Endothelial cell of umbilical vein (primary cell): Measurements from ENCODE around the gene ANKLE2. TPM values are rescaled to one million over a fixed set of nuclear protein-coding genes. Genes with fewer than 3 reads are reported as not detected.

Source experiments
- BruUV-seq: library from RNA; stranded (reverse); fragments of 400-500 nt; replicated peaks from 2 replicates; lab custom pipeline; 2021; lab: Mats Ljungman, UMichigan
- CTCF ChIA-PET: fragments of 300-600, 350-600 bp; sonication (Branson Sonifier 250); formaldehyde crosslinking; loops from one replicate; lab custom pipeline; 2021; ENCODE audit warnings: antibody characterized with exemption, inconsistent platforms; lab: Charles Lee
- POLR2A ChIA-PET: fragments of 300-600, 350-600 bp; sonication (Branson Sonifier 250); formaldehyde crosslinking; loops from one replicate; lab custom pipeline; 2021; ENCODE audit warnings: antibody characterized with exemption, inconsistent platforms; lab: Charles Lee
- DNase-seq: peaks from one replicate; pipeline ENCODE4 v3.0.0-alpha.2; 2011; ENCODE audit warnings: low read depth, low spot score
- FAIRE-seq: peaks from 2 replicates; lab custom pipeline; 2011; peaks lifted over from hg19 to GRCh38; lab: Jason Lieb, UNC
- H2AFZ ChIP-seq: 2 replicates; pipeline ENCODE4 v1.6.0; 2012; ENCODE audit warnings: low read depth, low read length, control low read depth, inconsistent platforms
- H3K27ac ChIP-seq: 2 replicates; pipeline ENCODE4 v1.5.1; 2011; ENCODE audit warnings: low read depth, mild to moderate bottlenecking, control low read depth, low read length, moderate library complexity; ENCODE audit not compliant: insufficient read depth
- H3K27me3 ChIP-seq, 2 experiments: 2 replicates each; pipeline versions ENCODE4 v1.6.0 to v1.6.1; 2011; ENCODE audit warnings: low read length in 2 of 2, mixed read lengths in 1 of 2; ENCODE audit not compliant: control insufficient read depth in 2 of 2, insufficient read depth in 2 of 2
- H3K36me3 ChIP-seq, 2 experiments: 2 replicates in 1 of 2; 3 replicates in 1 of 2; pipeline ENCODE4 v1.5.1; 2011; ENCODE audit warnings: low read length in 2 of 2, mild to moderate bottlenecking in 1 of 2, moderate library complexity in 1 of 2; ENCODE audit not compliant: control insufficient read depth in 2 of 2, insufficient read depth in 2 of 2; ENCODE audit errors: extremely low read depth in 1 of 2
- H3K4me1 ChIP-seq: 3 replicates; pipeline ENCODE4 v1.5.1; 2011; ENCODE audit warnings: mild to moderate bottlenecking, low read length; ENCODE audit not compliant: control insufficient read depth, insufficient read depth; ENCODE audit errors: extremely low read depth
- H3K4me2 ChIP-seq: 2 replicates; pipeline ENCODE4 v1.6.1; 2011; ENCODE audit warnings: low read length, control low read depth, mixed read lengths; ENCODE audit not compliant: insufficient read depth
- H3K4me3 ChIP-seq, 3 experiments: fragments of 200-600 bp in 1 of 3; sonication (generic), shearing (Covaris generic) in 1 of 3; replicated peaks in 1 of 3; 2 replicates each; pipeline ENCODE4 v1.5.1; 2011 to 2016; ENCODE audit warnings: control low read depth in 3 of 3, low read length in 3 of 3, mild to moderate bottlenecking in 2 of 3, inconsistent platforms in 1 of 3, low read depth in 1 of 3, moderate library complexity in 1 of 3; ENCODE audit not compliant: insufficient read depth in 1 of 3
- H3K79me2 ChIP-seq: 2 replicates; pipeline ENCODE4 v1.6.0; 2012; ENCODE audit warnings: low read length, inconsistent platforms; ENCODE audit not compliant: control insufficient read depth, insufficient read depth
- H3K9ac ChIP-seq: replicated peaks from 2 replicates; pipeline ENCODE3; 2011; ENCODE audit warnings: low read length, control low read depth; ENCODE audit not compliant: insufficient read depth; ENCODE audit errors: extremely low read depth
- H3K9me1 ChIP-seq: replicated peaks from 3 replicates; pipeline ENCODE4 v1.6.0; 2011; ENCODE audit warnings: mild to moderate bottlenecking, low read length; ENCODE audit not compliant: control insufficient read depth, insufficient read depth; ENCODE audit errors: extremely low read depth
- H3K9me3 ChIP-seq: replicated peaks from 2 replicates; pipeline ENCODE4 v1.5.1; 2012; ENCODE audit warnings: low read length, inconsistent platforms; ENCODE audit not compliant: control insufficient read depth, insufficient read depth
- H4K20me1 ChIP-seq: replicated peaks from 2 replicates; pipeline ENCODE3; 2011; ENCODE audit warnings: mild to moderate bottlenecking, low read length; ENCODE audit not compliant: control insufficient read depth, insufficient read depth; ENCODE audit errors: extremely low read depth
- CTCF ChIP-seq, 2 donors: IDR thresholded peaks; 1 replicate in 1 of 2; 2 replicates in 1 of 2; pipeline ENCODE4 v1.5.1; 2011; ENCODE audit warnings: low read length in 2 of 2, mild to moderate bottlenecking in 2 of 2, moderate library complexity in 2 of 2, control low read depth in 1 of 2, inconsistent platforms in 1 of 2, low read depth in 1 of 2; ENCODE audit not compliant: insufficient read depth in 1 of 2; ENCODE audit errors: extremely low read depth in 1 of 2
- EZH2 ChIP-seq: IDR thresholded peaks from 2 replicates; pipeline ENCODE4 v1.6.1; 2012; ENCODE audit warnings: borderline replicate concordance, low read depth, mild to moderate bottlenecking, moderate library complexity, low read length, inconsistent platforms; ENCODE audit not compliant: severe bottlenecking
- FOS ChIP-seq: IDR thresholded peaks from 2 replicates; pipeline ENCODE4 v1.6.1; 2011; ENCODE audit warnings: mild to moderate bottlenecking, low read length, moderate library complexity, borderline replicate concordance; ENCODE audit not compliant: insufficient read depth
- GATA2 ChIP-seq: IDR thresholded peaks from 2 replicates; pipeline ENCODE4 v1.7.0; 2011; ENCODE audit warnings: low read depth, mild to moderate bottlenecking, moderate library complexity, mixed read lengths, low read length; ENCODE audit not compliant: insufficient read length, insufficient read depth
- JUN ChIP-seq: IDR thresholded peaks from 2 replicates; pipeline ENCODE4 v1.6.1; 2011; ENCODE audit warnings: borderline replicate concordance, low read depth; ENCODE audit not compliant: insufficient read length, insufficient read depth
- MYC ChIP-seq: IDR thresholded peaks from one replicate; pipeline ENCODE4 v1.6.1; 2011; ENCODE audit warnings: mild to moderate bottlenecking, low read depth, low read length
- POLR2A ChIP-seq: IDR thresholded peaks from 2 replicates; pipeline ENCODE4 v1.6.1; 2012; ENCODE audit warnings: low read depth, mild to moderate bottlenecking, control low read depth, low read length
- POLR2AphosphoS5 ChIP-seq: IDR thresholded peaks from 2 replicates; pipeline ENCODE4 v1.6.1; 2012; ENCODE audit warnings: low read depth, mild to moderate bottlenecking, control low read depth, low read length, moderate library complexity; ENCODE audit not compliant: insufficient read depth
- dilution Hi-C: fragments of 300-500 bp; cut with MboI; formaldehyde crosslinking; loops from one replicate; pipeline ENCODE4 v1.15.0; 2019; ENCODE audit warnings: low sequenced_read_pairs; ENCODE audit not compliant: extremely low pct_ligation_motif_present
- intact Hi-C: fragments of 100-400 bp; cut with micrococcal nuclease; formaldehyde crosslinking; loops from one replicate; pipeline ENCODE4 v1.10.0; 2022
- polyA plus RNA-seq, 4 experiments: library from polyadenylated mRNA; depleted of rRNA in 3 of 4; stranded (reverse) in 3 of 4; unstranded in 1 of 4; fragments of >200 nt; gene quantifications; 2 replicates each; pipeline versions ENCODE4 v1.2.1 to v1.2.3, GENCODE V29; 2011 to 2012; ENCODE audit warnings: missing spikeins in 1 of 4
- total RNA-seq: library from RNA; stranded (reverse); gene quantifications from 2 replicates; pipeline ENCODE4 v1.2.3, GENCODE V29; 2021
- TF ChIP-seq, protein P1 (sequence below): IDR thresholded peaks from 2 replicates; pipeline ENCODE4 v1.6.1; 2011; ENCODE audit not compliant: insufficient read depth, insufficient read length

The ANKLE2 gene
- total and polyA plus RNA-seq, 2 donors (not counting 3 experiments of a cell fraction or from before 2014, with no cell fraction given) = 75.8 to 112 TPM

DNA sequence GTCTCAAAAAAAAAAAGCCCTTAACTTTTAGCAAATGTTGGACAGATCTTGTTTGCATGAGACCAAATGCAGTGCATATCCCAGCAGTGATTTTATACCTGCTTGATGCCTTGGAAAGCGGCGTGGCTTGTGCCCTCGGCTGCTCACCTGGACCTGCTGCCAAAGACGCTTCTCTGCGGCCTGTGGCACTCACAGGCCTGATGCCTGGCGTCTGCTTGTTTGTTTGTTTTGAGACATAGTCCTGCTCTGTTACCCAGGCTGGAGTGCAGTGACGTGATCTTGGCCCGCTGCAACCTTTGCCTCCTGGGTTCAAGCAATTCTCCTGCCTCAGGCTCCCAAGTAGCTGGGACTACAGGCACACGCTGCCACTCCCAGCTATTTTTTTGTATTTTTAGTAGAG is 45.8 kb downstream of the ANKLE2 start:
- Histone ChIP-seq H3K4me3 (no peak overlapping the region), H3K79me2 (peaks cover 39% of the 10 kb centered on the region), H3K4me1 (peaks cover 5% of the 10 kb centered on the region), H3K9ac (no peak overlapping the region), H3K9me1 (no peaks in the 10 kb centered on the region), H3K36me3 (peaks cover 4 to 36% of the 10 kb centered on the region in 2 experiments), H2AFZ (no peak overlapping the region), H4K20me1 (no peaks in the 10 kb centered on the region), H3K27me3 (no peaks in the 10 kb centered on the region), H3K4me2 (no peak overlapping the region), H3K27ac (no peak overlapping the region), H3K9me3 (no peaks in the 10 kb centered on the region)
- no peak for FAIRE-seq
- ChIA-PET POLR2A (no interaction called here), CTCF (no interaction called here)
- intact Hi-C loops (no loop called here), dilution Hi-C loops (no loop called here)
- BruUV-seq = no TSS peak
- TF ChIP-seq FOS (no peak), MYC (no peak), GATA2 (no peak), CTCF (IDR thresholded peaks at IDR 0.05; ENCODE audit: extremely low read depth in 1 of 2, insufficient read depth in 1 of 2, low read depth in 1 of 2, low read length in 2 of 2) (no peak), POLR2A (no peak), EZH2 (no peak), JUN (no peak), POLR2AphosphoS5 (no peak)
- TF ChIP-seq, protein P1, sequence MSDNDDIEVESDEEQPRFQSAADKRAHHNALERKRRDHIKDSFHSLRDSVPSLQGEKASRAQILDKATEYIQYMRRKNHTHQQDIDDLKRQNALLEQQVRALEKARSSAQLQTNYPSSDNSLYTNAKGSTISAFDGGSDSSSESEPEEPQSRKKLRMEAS = no peak
- no peak for DNase-seq
